ENCODE results near the gene ODAD2.

The ODAD2 gene

DNA sequence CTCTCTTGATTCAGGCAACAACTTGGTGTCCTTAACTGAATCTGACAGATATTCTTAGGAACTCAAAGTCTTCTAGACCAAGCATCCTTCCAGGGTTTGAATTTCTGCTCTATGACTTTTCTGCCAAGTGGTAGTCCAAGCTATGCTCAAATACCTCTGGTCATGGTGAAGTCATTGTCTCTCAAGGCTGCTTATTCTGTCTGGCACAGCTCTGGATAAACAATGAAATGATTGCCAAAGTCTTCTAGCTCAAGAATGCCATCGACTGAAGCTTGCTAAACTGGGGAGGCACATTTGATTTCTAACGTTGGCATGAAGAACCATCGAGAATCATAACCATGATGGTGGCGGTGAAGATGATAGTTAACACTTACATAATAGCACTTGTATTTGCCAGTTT lies 137.1 kb downstream of the ODAD2 start:
- no peak overlapping the region for H3K4me3 ChIP-seq (ENCODE audit: low read depth, low read length)
- no peak for DNase-seq (ENCODE audit: low read depth)
- in situ Hi-C loops (cut with HindIII; ENCODE audit: low sequenced_read_pairs): no loop called here

DNA sequence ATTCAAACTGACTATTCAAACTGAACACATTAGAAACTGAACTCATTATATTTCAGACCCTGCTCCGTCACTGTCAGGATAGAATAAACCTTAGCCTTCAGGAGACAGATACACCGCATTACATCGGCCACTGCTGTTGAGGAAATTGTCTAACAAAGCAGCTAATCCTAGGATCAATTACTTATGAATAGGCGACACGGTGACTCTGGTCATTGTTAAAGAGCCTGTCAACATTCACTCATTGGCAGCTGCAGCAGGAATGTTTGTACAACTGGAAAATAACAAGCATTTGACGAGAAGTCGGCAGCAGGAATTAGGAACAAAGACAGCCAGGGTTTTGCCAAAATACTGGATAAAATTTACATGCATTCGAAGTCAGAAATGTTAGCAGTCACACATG lies 141.3 kb downstream of the ODAD2 start:
- DNase-seq (ENCODE audit: low read depth): no peak
- TF ChIP-seq, protein P1, sequence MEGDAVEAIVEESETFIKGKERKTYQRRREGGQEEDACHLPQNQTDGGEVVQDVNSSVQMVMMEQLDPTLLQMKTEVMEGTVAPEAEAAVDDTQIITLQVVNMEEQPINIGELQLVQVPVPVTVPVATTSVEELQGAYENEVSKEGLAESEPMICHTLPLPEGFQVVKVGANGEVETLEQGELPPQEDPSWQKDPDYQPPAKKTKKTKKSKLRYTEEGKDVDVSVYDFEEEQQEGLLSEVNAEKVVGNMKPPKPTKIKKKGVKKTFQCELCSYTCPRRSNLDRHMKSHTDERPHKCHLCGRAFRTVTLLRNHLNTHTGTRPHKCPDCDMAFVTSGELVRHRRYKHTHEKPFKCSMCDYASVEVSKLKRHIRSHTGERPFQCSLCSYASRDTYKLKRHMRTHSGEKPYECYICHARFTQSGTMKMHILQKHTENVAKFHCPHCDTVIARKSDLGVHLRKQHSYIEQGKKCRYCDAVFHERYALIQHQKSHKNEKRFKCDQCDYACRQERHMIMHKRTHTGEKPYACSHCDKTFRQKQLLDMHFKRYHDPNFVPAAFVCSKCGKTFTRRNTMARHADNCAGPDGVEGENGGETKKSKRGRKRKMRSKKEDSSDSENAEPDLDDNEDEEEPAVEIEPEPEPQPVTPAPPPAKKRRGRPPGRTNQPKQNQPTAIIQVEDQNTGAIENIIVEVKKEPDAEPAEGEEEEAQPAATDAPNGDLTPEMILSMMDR (IDR thresholded peaks at IDR 0.05; ENCODE audit: low read depth, low read length, missing control alignments): no peak
- in situ Hi-C loops (cut with HindIII; ENCODE audit: low sequenced_read_pairs): no loop called here
- H3K4me3 ChIP-seq (ENCODE audit: low read depth, low read length): no peak overlapping the region

More for the DNA sequence above, 137.1 kb downstream of the ODAD2 start:
- TF ChIP-seq, protein P1 (IDR thresholded peaks at IDR 0.05; ENCODE audit: low read depth, low read length, missing control alignments): no peak

DNA sequence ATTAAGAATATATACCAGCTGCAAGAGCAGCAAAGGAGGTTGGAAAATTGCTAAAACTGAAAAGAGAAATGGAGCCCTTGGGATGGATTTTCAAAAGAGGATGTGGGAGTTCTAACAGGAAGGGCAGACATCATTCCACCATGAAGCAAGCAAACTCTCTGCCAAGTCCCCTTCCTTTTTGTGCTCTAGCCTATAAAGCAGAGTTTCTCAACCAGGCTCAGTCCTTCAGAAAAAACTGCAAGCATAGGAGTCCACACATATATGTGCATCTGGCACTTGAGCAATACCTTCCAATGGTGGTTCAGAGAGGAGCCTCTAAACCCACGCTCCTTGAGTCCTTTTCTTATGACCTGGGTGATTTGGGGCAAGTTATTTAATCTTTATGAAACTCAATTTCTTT lies 154.7 kb downstream of the ODAD2 start:
- in situ Hi-C loops (cut with HindIII; ENCODE audit: low sequenced_read_pairs): no loop called here
- DNase-seq (ENCODE audit: low read depth): no peak
- no peak overlapping the region for H3K4me3 ChIP-seq (ENCODE audit: low read depth, low read length)
- TF ChIP-seq, protein P1 (IDR thresholded peaks at IDR 0.05; ENCODE audit: low read depth, low read length, missing control alignments): no peak

DNA sequence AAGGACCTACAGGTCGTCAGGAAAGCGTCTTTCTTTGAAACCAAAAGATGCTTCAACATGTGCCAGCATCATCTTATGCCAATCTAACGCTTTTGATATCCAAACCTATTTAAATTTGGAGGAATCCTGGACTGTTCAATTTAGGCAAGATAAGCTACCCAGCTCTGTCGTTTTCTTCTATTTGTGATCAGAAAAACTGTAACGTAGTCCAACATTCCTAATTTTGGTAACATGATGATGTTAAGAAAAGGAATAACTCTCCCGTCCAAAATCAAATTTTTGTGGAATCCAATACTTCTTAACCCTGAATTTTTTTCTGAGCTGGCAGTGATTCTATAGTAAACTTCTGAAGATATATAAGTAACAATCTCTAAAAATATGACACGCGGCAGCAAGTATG lies 160.0 kb downstream of the ODAD2 start:
- DNase-seq (ENCODE audit: low read depth): no peak
- H3K4me3 ChIP-seq (ENCODE audit: low read depth, low read length): no peak overlapping the region
- TF ChIP-seq, protein P1 (IDR thresholded peaks at IDR 0.05; ENCODE audit: low read depth, low read length, missing control alignments): no peak
- in situ Hi-C loops (cut with HindIII; ENCODE audit: low sequenced_read_pairs): no loop called here

DNA sequence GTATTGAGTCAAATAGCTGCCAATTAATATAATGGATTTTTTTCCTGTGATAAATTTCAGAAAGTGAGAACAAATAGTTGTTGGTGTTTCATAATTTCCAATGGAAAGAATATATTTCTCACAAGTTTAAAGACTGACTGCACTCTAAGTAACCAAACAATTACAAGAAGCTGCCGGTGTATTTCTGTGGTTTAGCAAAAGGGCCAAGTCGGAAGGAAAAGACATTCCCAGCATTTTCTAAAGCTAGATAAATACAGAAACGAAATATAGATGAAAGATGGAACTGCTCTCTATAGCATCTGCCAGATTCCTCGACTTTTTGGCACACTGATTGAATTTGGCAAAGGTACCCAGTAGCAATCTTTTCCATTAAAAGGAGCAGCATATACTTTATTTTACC lies 160.5 kb downstream of the ODAD2 start:
- in situ Hi-C loops (cut with HindIII; ENCODE audit: low sequenced_read_pairs): no loop called here
- TF ChIP-seq, protein P1 (IDR thresholded peaks at IDR 0.05; ENCODE audit: low read depth, low read length, missing control alignments): no peak

DNA sequence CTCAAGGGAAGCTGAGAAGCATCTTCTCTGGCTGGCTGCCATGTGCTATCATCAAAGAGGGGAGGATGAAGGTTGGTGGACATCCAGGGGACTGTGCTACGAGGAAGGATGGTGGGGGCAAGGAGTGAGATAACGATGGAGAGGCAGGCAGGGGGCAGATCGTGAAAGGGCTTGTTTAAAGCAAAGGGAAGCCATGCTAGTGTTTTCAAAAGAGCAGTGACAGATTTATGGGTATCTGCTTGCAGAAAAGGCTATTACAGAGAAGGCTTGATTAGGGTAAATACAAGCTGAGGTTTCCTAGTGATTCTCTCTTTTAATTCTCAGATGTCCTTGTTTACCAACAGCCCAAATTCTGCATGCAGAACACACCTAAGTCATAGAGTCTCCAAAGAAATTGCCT lies 164.4 kb downstream of the ODAD2 start:
- no peak overlapping the region for H3K4me3 ChIP-seq (ENCODE audit: low read depth, low read length)
- TF ChIP-seq, protein P1 (IDR thresholded peaks at IDR 0.05; ENCODE audit: low read depth, low read length, missing control alignments): no peak
- DNase-seq (ENCODE audit: low read depth): no peak
- in situ Hi-C loops (cut with HindIII; ENCODE audit: low sequenced_read_pairs): no loop called here

More for the DNA sequence above, 160.5 kb downstream of the ODAD2 start:
- DNase-seq (ENCODE audit: low read depth): peak; percentile 40
- H3K4me3 ChIP-seq (ENCODE audit: low read depth, low read length): no peak overlapping the region

DNA sequence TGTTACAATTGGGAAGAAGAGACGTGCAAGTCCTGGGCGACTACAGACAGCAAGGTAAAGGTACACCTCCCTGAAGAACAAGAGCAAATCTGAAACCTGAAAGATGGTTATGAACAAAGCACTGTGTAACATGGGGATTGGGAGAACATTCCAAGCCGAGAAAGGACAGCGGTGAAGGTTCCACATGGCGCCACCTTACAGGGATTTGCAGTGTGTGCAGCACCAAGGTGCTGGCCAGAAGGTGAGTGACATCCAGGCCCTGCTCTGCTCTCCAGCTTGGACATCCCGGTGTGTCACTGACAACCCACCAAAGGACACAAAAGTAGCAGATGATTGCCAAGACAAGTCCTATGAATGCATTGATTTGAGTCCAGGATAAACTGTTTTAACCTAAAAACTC lies 165.1 kb downstream of the ODAD2 start:
- in situ Hi-C loops (cut with HindIII; ENCODE audit: low sequenced_read_pairs): no loop called here
- no peak for DNase-seq (ENCODE audit: low read depth)
- no peak overlapping the region for H3K4me3 ChIP-seq (ENCODE audit: low read depth, low read length)
- TF ChIP-seq, protein P1 (IDR thresholded peaks at IDR 0.05; ENCODE audit: low read depth, low read length, missing control alignments): no peak
